HG02642 (cell line): ENCODE data around the gene CHST11.

Source experiments
- ATAC-seq: cut with Tn5 transposase; IDR thresholded peaks from one replicate; pipeline ENCODE4 v1.9.1; 2021; ENCODE audit warnings: mild to moderate bottlenecking; ENCODE audit not compliant: unreplicated experiment, poor library complexity

Gene CHST11

DNA sequence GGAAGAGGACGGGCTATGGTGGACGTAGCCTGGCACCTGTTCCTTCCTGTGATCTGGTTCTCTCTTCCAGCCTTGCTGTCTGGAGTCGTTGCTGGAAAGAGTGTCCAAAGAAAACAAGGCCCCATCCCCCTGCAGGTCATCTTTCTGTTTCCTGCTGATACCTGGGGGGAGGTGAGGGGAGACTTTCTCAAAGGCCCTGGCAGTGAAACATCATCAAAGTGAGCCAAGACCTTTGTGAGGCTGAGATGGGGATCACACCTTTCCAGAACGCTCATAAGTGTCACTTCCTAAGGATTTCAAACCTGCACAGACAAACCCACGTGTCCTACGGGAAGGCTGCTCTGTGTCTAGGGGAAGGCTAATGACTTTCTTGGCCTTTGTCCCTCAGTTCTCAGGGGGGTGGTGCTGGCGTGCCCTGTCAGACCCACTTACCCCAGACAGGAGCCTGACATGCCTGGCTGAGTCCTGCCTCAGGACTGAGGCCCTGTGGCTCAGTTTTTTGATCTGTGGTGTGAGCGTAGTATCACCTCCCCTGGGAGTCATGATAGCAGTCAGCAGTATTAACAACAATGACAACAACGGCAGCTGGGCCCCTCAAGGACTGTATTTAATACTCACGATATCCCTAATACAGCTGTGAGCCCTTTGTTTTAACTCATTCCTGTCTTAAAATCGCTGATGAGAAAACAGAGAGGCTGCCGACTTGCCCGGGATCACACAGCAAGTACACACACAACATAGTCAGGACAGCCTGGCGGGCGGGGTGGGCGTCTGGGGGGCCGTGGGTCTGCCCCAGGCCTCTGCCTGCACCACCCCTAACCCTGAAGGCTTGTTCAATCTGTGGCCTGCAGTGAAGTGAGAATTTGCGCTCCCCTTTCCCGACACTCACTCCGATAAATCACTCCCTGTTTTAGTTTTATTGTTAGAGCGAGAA, 266.1 kb downstream of the CHST11 start:
- no peak for ATAC-seq

DNA sequence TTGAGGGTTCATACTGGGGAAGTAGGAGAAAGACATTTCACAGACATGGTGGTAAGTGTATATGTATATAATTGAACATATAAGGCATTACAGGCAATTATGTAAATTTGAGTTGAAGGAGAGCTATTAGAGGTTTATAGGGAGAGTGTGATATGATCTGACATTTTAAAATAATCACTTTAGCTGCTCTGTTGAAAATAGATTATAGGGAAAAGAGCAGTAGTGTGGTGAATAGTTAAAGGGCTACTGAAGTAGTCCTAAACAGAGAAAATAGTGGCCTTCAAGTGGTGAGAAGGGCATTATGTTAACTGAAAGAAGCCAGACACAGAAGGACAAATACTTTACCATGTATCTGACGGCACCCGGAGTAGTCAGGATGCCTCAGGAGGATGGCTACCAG, 267.1 kb downstream of the CHST11 start:
- ATAC-seq: no peak

DNA sequence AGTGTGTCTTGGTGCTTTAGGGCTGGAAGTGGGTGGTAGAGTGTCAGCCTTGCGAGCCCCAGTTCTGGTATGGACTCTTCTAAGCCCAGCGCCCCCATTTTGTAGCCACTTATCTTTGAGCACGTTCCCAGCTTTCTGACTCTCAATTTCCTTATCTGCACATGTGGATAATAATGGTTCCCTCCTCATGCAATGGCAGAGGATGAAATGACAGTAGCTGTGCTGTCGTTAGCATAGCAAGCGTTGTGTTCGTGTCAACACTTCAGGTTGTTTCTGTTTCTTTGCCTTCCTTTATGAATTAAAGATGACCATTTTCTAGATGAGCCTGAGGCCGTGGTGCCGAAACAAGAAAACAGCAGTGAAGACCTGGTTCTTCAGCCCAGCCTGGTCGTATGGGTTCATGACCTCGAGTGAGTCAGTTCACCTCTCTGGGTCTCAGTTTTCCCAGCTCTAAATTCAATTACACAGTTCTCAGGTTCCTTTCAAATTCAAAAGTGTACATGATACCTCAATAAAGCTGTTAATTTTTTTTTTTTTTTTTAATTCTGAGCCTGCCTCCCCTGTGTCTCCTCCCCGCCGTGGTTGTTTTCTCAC, 268.3 kb downstream of the CHST11 start:
- no peak for ATAC-seq

DNA sequence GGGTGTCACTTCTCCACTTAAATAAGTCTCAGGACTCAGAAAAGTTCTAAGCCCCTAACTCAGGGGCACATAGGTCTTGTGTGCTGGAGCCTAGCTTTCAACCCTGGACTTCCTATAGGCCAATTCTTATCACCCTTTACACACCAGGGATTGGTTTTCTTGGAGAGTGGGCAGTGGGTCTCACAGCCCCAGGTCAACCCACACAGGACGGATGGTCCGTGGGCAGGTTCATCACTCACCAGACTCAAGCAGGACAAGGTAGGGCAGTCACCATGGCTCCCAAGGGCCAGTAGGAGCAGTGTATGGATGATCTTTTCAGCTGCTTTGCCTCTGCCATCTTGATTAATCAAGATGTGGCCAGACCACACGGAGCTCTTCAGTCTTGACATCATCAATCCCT, 268.9 kb downstream of the CHST11 start:
- ATAC-seq: no peak

DNA sequence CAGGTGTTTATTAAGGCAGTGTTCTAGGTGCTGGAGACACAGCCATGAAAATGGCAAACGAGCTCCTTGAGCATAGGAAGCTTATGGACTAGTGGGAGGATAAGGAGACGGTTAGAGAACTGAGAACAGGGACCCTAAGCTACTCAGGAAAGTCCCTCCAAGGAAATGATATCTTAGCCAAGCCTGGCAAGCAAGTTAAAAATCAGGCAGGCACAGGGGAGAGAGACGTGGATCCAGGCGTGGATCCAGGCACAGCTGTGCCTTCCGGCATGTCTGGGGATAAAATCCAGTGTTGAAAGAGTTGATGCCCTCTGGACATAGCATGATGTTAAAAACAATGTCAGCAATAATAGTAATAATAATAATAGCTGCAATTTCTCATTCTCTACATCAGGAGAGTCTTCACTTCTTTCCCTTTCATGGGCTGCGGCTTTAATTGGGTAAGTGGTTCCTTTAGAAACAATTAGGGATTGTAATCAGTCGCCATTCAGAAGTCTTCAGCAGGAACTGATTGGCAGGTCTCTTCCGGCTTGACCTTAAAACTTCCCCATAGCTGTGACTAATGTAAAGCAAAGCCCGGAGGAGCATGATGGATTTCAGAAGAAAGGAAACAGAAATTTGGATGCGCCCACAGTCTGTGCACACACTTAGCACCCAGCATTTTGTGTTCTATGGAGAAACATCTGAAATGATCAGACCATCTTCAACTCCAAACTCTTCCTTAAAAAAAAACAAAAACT, 271.1 kb downstream of the CHST11 start:
- no peak for ATAC-seq

DNA sequence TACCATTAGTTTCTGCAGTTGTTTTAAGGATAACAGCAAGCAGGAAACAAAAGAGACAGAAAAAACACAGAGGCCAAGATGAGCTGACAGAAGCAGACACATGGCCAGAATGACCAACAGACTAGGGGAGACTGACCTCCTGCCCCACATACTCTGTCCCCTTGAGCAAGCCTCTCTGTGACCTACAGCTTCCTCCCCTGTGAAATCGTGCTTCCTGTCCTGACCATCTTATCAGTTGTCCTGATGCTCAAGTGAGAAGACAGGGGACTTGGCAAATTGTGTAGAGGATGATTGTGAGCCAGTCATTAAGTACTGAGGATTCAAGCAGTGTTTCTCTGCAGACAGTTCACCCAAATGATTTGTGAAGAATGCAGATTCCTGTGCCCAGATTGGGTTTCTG, 272.3 kb downstream of the CHST11 start:
- ATAC-seq: no peak

DNA sequence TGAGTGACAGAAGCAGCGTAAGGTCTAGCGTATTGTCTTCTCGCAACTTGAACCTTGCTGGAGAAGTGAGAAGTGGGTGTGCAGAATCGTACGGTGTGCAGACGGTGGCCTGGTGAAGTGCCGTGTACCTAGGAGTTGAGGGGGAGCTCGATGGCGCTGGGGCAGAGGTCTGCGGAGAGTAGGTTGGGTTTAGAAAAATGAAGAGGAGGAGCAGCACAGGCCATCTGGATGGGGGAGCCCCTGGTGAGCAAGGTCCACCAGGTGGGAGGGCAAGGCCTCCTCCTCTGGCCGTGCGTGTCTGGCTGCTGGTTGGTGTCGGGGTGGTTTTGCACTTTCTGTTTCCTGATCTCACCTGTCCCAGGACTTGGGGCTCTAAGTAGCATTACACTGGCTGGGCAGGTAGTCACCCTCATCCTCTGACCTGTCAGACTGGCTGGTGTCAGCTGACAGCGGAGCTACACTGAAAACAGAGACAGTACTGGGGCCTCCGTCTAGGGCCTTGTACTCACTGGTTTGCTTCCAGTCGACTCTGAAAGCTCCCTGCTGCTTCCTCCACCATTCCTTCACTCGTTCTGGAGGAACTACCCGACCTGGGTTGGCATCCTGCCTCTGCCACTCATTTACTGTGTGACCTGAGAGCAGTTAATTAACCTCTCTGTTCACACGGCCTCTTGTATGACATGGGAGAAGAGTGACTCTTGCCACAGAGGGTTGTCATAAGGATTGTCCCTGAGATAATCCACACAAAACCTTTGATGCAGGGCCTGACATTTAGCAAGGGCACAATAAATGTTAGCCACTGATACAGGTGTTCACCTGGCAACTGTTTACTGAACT, 273.1 kb downstream of the CHST11 start:
- no peak for ATAC-seq

DNA sequence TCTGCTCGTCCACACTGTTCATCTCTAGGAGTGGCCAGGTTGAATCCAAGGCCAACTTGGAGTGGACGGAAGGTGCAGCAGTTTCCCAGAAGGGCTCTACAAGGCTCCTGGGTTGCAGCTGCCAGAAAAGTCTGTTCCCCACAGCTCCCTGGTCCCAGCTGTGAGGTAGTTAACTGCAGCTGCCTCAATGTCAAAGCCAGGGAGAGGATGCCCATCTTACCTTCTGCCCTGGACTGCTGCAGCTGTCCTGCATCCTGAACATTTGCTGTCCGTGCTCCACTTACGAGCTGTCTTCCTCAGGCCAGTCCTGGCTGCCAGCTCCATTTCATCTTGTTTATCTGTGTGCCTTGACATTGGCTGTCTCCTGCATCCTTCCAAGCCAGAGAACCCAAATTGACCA, 274.0 kb downstream of the CHST11 start:
- ATAC-seq: no peak

DNA sequence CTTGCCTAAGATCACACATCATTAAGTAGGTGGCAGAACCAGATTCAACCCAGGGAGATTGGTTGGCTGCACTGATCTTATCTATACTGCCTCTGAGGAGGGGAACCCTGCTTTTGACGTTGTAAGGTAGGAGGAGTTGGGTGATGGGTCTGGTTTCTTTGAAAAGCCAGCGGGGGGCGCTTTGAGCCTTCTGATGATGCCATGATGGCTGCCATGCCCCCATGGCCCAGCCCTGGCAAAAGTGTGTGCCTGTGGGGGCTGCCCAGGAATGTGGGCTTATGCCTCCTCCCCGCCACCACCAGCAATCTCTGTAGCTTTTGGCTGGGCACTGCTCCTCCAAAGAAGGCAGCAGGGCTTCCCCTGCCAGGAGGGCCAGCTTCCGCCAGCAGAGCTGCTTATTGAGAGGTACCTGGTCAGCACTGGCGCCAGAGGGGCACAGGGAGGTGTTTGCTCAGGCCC, 277.0 kb downstream of the CHST11 start:
- no peak for ATAC-seq

DNA sequence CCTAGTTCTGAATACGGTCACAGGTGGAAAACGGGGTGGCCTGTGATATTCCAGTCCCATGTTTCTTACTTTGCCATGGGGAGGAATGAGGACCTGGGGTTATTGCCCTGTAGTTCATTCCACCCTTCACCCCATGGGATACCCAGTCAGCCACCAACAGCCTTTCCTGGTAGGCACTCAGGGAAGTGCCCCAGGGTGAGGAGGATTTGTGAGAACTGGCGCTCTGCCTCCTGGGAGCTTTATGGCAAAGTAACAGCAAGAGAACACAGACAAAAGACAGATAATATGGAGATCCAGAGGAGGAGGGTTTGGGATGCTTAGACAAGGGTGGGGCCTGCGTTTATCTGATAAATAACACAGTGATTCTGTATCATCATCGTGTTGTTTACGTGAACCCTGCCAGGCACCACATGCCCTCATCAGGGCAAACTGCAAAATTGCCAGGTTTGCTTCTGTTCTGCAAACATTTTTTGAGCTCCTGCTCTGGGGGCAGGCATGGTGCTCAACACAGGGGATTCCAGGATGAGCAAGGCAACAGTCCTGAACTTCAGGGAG, 277.9 kb downstream of the CHST11 start:
- no peak for ATAC-seq

DNA sequence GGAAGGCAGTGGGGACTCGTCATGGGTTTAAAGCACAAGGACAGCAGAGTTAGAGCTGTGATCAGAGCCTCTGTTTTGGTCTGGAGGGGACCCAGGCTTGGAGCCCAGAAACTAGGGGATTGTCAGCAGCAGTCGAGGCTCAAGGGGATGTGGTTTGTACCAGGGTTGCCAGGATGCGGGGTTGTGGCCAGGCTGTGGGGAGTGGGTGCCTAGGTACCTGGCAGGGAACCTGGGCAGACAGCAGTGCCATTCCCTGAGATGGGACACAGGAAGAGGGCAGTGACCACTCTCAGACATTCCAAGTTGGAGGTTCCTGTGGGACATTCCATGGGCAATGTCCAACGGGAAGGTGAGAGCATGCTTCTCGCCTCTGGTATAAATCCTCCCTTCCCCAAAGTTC, 279.1 kb downstream of the CHST11 start:
- no peak for ATAC-seq

DNA sequence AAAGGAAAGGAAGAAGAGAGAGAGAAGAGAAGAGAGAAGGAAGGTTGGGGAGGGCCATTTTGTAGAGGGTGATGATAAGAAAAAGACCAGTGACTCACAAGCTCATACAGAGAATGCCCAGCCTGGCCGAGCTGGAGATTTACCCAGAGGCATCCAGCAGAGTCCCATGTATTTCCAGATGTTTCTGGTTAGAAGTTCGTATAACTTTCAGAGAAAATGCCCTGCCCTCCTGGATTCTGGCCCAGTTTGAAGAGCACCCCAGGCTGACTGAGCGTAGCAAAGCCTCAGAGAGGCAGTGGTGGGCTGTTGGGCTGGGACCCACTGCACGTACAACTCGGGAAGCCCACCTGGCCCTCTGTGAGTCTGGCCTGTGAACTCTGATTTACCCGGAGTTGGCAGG, 279.6 kb downstream of the CHST11 start:
- no peak for ATAC-seq

DNA sequence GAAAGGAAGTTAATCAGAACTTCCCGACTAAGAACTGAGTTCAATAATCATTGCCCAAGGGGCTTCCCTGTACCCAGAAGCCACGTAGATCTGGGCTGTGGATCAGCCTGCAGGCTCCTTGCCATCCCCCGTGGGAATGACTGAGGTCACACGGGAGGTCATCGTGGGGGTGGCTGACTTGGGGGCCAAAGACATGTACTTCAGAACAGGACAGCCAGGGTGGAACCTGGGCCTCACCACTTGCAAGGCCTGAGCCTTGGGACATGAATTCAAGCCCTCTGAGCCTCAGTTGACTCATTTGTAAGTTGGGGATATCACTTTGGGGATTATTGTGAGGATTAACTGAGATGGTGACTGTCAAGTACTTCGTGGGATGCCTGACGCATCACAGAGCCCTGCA, 280.4 kb downstream of the CHST11 start:
- no peak for ATAC-seq

DNA sequence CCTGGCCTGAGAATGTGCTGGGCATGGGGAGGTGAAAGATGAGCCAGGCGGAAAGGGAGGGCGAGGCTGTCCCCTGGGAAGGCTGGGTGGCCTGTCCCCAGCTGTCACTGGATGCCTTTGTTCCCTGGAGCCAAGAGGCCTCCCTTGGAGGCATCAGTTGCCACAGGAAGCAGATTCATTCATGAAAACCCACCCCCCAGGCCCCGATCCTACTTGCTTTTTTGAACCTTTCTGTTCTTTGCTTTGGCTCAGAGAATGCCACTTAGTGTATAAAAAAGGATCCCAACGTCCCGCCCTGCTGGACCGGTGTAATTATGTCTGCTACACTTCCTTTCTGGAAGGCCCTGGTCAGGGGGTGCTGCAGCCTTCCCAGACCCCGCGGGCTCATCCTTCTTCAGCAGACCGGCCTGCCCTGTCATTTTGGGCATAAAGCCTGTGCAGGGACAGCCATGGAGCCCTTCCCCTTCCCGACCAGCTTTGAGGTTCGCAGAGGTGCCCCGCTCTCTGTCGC, 281.1 kb downstream of the CHST11 start:
- no peak for ATAC-seq

DNA sequence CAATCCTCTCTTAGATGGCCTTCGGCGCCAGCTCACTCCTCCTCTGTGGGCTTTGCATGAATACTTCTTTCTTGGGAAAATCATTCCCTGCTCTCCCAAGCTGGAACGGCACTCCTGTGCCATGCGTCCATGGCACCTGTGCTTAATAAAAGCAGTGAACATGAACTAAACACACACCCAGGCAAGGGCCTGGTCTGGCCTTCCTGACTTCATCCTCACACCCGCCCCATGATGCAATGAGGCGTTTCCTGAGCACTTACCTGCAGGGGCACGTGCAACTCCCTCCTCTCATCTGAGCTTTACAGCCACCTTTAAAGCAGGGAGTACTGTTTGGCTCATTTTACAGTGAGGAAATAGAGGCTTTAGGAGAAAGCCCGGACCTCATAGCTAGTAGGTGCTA, 281.6 kb downstream of the CHST11 start:
- ATAC-seq: no peak

DNA sequence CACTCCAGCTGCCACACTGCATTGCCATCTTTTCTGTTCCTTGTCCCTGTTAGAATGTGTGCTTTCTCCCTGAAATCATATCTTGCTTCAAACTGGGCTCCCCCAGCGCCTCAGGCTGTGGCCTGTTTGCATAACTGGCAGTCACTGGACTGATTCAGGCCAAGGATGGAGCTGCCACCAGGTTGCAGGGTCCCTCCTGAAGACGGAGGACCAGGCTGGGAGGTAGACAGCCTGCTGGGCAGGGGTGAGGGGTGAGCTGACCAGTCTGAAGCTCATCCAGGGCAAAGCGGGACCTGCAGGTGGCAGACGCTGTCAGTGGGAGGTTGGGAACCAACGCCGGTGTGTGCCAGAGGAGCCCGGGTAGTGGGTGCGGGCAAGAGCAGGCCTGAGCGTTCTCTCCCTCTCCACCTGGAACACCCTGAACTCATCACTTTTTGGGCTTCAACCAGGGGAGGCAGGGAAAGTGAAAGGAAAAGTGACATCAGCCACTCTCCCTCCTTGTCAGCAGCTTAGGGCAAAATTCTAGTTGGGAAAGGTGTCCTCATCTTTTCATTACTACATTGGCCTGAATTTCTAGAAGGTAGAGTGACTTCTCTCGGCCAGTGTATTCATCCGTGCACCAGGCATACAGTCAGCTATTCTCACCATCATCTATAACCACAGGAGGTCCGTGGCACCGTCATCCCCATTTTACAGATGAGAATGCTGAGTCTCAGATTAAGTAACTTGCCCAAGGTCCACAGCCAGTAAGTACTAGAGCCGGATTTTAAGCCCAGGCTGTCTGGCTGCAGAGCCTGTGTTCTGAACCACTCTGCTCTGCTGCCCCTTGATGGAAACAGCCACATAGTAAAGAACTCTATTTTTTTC, 282.3 kb downstream of the CHST11 start:
- no peak for ATAC-seq

DNA sequence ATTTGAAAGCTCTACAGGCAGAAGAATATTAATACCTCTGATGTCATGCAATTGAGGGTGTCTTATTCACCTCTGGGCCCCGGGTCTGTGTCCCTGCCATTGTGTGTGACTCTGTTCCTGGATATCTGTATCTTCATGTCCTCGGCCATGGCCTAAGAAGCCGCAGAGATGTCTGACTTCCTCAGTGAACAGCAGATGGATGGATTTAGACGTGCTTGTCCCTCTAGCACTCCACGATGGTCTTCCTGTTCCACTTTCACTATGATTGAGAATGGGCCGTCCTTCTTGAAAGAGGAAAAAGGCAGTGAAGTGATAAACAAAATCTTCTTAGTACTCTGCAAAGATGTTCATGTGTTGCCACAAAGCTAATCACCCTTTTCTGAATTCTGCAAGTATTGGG, 283.9 kb downstream of the CHST11 start:
- ATAC-seq: peak; percentile 61

DNA sequence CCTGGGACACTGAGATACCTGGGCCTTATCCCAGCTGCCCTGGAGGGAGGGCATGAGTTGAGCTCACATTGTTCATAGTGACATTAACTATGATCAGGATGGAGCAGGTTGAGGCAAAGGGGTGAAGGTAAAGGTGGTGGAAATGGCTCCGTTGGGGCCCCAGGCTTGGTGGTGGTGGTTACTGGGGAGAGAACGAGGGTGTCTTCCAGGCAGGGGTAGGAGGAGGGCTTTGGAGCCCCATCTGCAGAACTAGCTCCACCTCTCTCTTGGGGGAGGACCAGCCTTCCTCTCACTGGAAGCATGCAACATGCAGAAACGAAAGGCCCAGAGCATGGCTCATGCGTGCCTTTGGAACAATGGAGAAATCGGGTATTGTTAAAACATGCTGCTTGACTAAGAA, 284.3 kb downstream of the CHST11 start:
- peak; percentile 20 for ATAC-seq
